Peyer's patch (tissue), 4 donors: ENCODE data around the gene RIPK4.

Source experiments
- CTCF ChIP-seq, 6 experiments: fragments of 450-650 bp in 4 of 6; fragments of 200-600 bp in 2 of 6; sonication (generic) in 1 of 6; IDR thresholded peaks; one replicate each; pipeline ENCODE4 v1.5.1; 2017 to 2019; ENCODE audit warnings: antibody characterized with exemption in 6 of 6, mild to moderate bottlenecking in 3 of 6, moderate library complexity in 1 of 6
- POLR2A ChIP-seq, 2 donors: fragments of 450-650 bp; IDR thresholded peaks; one replicate each; pipeline ENCODE4 v1.5.1; 2017; ENCODE audit warnings: antibody characterized with exemption in 2 of 2, mild to moderate bottlenecking in 2 of 2, moderate library complexity in 2 of 2

GRCh38 chr21:41805643-41806042 lies 38.8 kb upstream of the RIPK4 start:
- TF ChIP-seq CTCF (IDR thresholded peaks at IDR 0.05) (no peak), POLR2A (IDR thresholded peaks at IDR 0.05) (no peak)
